Suppressor macrophage treated with lipopolysaccharide for 4 hours (primary cell): ENCODE measurements around the gene LIPG.

ENCODE experiments used
- DNase-seq: peaks from one replicate; pipeline ENCODE4 v3.0.0-alpha.2; 2020

LIPG gene

DNA sequence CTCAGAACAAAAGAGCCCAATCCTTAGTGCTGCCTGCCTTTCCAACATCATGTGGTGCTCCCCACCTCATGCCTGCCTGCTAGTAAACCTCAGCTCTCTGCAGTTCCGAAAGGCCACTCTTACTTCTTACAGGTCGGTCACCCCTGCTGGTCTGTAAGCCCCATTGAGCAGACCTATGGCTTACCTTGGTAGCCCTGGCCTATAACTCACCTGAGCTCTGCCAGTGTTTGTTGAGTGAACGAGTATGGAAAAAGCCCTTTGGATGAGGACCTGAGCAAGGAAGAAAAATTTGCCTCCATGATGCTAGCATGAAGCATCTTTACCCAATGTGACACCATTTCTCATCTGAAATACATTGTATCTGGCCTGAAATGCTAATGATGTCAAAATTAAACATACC, 83.3 kb downstream of the LIPG start:
- DNase-seq = no peak

DNA sequence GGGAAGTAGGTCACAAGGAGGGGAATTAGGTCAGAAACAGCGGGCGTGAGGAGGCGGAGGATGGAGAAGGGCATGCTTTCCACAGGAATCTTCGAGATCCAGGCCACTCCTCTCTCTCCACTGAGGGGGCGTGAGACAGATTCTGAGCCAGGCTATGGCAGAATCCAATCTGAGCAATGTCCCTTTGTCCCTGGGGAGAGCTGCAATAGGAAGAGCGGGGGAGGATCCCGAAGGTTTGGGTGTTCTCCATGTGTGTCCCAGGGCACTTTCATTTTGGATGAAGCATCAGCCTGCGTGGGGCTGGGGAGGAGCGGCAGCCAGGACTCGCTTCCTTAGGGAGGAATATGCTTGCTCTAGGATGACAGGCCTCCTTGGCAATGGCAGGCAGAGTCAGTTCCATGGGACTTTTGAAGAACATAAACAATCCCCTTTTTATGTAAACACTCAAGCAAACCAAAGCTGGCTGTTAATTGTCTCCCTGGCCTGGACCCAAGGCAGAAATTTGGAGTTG, 84.0 kb downstream of the LIPG start:
- DNase-seq = no peak

- DNase-seq = no peak
Measured at GRCh38 chr18:49646873-49647272, 85.0 kb downstream of the LIPG start.

DNA sequence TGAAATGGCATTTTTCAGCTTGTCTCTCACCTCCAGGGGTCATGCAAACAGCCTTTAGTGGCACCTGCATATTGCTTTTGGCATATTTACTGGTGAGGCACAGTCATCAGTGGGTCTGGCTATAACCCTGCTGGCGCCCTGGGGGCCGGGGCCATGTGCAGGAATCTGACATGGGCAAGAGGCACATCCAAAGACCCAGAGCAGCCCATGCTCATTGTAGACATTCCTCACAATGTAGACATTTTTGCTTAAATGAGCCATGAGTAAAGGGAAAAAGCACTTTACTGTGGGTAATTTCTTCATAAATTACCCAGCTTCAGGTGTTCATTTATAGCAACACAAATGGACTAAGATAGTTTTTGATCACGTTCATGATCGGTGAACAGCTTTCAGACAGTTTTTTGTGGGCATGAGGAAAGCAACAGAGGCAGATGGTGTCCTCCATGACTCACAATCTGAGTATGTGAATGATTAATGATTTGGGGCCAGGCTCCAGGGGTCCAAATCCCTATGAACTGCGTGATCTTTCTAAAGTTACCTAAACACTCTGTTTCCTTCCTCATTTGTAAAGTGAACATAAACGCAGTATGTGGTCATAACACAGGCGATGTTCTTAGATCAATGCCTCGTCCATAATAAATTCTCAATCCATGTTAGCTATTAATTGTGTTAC, 85.8 kb downstream of the LIPG start:
- no peak for DNase-seq

DNA sequence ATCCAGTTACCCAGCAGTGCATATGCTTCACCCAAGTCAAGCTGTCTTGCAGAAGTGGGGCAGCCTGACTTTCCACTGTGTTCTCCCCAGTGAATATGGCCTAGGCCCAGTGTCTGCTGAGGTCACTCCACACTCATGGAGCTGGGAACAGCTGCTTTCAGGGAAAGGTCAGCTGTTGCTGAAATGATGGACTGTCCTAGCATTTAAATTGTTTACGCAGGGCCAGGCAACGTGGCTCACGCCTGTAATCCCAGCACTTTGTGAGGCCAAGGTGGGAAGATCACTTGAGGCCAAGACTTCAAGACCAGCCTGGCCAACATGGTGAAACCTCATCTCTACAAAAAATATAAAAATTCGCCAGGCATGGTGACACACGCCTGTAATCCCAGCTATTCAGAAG, 86.5 kb downstream of the LIPG start:
- DNase-seq = no peak
